Measurements from ENCODE around the gene GALNT14.
"Not testable (repeated sequence)": the region's sequence is repeated elsewhere in the genome, so short reads cannot be mapped to it uniquely, and the experiment has no call there.

The GALNT14 gene

DNA sequence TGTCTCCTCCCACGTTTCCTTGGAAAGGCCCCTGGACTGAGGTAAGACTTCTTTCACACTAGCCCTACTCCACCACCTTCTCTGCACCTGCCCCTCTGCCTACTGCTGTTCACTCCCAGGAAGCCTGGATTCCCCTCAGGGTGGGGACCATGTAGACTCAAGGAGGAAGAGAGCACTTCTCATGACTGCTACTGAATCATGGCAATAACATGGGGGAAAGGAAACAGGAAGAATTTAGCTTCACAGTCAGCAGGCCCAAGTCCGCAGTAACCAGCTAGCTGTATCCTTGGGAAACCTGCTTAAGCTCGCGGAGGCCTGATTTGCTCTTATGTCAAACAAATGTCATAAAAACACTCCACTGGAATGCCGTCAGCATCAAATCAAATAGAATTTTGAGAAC lies 204.7 kb downstream of the GALNT14 start:
- no peak for DNase-seq

DNA sequence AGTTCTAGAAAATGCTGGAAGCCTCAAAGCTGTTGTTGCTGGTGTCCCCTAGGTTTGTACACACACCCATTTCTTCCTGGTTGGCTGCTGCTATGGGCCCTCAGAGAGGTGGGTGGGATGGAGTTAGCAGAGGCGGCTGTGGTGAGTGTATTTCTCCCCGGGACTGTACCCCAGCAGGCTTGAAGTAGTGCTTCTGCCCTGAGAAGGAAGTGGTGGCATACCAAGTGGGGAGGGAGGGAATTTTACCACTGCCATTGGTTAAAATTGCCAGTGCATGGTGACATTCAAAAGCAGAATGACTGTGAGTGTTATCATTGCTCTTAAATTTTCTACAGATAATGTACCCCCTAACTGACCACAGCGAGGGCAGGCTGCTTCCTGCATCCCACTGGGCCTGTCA lies 205.4 kb downstream of the GALNT14 start:
- peak; percentile 12 for DNase-seq

DNA sequence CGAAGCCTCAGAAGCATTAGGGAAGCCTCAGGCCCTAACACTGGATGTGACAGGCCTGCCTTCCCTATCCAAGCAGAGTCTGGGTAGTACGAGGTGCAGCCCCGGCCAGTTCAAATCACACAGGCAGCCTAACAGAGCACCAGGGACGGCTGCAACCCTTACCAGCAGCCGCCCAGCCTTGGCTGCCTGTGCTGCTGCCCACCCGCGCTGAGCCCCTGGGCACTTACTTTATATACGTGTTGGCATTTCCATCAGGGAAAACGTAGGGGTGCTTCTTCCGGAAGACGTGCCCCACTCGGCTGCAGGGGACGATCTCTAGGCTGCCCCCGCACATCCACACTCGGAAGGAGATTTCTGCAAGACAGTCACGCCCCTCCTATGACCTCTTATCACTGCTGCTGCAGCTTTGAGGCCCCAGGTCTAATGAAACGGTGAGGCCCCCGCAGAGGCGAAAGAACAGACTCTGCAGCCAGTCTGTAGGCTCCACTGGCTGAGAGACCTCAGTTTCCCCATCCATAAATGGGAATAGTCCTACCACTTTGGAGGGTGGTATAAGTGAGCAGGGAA lies 206.3 kb downstream of the GALNT14 start:
- no peak for DNase-seq

DNA sequence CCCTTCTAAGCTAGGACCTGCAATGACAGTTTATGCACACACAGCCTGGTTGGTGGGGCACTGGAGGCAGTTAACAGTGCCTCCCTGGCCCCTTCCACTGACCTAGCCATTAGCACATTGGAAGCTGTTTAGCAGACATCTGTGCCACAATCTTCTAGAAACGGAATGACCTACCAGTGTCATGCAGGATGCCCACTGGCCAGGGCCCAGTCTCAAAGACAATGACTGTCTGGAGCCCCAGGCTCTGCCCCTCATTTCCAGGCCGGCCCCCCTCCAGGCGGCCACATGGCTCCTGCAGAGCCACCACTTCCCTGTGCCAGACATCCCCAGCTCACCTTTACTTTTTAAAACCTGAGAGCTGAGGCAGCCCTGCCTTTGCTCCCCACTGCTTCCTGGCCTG lies 207.5 kb downstream of the GALNT14 start:
- no peak for DNase-seq

DNA sequence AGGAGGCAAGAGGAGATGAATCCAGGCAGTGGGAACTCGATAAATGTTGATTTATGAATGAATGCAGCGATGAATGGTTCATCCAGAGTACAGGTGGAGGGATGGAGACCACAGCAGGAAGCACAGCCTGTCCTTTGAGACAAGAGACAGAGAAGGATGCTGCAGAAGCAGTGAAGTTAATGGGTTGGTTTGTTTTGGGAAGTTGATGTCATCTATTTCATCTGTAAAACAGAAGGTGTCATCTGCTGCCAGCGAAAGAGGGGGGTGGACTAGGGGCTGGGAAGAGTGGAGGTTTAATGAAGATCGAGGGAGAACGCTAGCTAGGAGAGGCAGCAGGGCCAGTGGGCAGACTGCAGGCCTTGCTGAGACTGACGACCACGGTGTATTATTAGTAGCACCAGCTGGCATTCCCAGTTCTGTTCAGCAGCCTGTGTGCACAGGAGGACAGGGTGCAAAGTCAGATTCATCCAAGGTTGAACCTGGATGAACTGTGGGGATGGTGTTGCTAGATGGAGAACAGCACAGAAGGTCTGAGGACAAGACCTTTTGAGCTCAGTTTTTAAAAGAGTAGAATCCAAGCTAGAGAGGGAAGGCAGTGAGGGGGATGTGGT lies 210.7 kb downstream of the GALNT14 start:
- no peak for DNase-seq

DNA sequence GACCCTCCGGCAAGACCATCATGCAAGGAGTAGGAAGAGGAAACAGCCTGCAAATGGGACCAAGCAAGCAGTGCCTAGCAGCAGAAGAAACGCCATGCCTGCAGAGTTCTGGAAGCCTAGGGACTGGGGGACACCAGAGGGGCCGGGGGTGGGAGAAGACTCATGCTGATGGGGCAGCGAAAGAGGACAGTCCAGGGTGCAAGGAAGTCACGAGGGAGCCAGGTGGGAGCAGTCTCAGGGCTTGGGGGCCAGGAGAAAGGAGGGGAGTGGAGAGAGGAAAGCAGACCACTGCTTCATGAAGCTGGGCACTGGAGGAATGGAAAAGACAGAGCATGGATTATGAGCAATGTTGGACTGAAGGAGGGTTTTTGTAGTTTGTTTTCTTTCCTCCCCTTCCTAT lies 211.6 kb downstream of the GALNT14 start:
- DNase-seq, result no peak

DNA sequence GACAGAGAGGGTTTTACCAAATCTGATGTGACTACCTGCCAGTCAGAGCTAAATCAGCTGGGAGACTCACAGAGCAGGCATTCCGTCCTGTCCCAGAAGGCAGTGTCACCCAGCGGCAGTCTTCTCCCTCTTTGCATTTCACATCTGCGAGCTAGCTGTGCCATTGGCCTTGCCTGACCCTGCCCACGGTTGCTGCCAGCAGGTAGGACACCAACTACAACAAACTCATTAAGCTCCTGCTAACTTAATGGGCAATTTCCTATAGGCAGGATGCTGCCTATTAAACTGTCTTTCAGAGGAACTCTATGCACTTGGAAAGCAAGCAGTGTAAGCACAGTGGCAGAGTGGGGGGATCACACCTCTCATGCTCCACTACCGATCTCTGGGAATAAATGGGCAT lies 214.6 kb downstream of the GALNT14 start:
- DNase-seq, result no peak

DNA sequence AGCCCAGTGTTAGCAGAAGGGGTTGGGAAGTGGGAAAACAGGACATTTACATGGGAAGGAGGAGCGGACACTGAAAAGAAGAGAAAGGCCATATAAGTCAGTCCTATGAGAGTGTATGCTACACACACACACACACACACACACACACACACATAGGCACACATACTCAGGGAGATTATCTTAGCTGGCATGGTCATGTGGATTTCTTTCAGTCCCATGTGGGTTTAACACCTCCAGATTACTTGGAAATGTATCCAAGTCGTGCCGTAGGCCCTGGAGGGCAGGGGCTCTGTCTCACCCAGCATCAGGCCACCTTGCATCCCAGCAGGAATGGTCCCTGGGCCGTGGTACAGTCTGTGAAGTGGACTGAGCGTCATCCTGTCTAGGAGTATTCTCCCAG lies 217.7 kb downstream of the GALNT14 start:
- DNase-seq, result no peak

DNA sequence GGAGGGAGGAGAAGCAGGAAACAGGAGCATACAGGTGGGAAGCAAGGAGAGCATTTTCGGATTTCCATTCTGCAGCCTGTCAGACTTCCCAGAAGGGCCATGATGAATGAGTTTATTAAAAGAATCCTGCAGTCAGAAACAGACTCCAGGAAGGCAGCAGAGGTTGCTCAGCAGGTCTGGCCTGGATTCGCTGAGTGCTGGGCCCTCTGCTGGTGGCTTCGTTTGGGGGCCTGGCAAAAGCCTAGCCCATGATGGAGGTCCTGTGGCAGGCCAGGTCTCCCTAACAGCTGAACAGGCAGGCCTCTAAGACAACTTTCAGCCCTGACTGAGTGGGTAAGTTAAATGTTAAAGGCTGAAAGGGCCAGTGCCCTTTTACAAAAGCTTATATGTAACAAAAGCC lies 222.8 kb downstream of the GALNT14 start:
- DNase-seq, result peak; percentile 18

DNA sequence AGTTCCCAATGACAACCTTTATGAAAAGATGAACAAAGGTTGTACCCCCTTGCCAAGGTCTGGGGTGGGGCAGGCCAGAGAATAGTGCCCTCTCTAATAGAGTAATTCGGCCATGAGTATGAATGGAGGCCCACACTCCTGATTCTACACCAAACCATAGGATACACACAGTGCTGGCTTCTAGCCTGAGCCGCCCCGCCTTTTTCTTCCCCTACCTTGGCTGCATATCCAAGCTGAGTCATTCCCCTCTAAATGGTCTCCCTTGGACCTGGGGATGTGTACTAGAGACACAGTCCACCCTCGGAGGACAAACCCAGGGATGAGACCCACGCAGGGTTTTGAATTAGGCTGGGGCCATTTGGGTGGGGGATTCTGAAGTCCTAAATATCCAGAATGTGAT lies 223.8 kb downstream of the GALNT14 start:
- DNase-seq, result no peak

DNA sequence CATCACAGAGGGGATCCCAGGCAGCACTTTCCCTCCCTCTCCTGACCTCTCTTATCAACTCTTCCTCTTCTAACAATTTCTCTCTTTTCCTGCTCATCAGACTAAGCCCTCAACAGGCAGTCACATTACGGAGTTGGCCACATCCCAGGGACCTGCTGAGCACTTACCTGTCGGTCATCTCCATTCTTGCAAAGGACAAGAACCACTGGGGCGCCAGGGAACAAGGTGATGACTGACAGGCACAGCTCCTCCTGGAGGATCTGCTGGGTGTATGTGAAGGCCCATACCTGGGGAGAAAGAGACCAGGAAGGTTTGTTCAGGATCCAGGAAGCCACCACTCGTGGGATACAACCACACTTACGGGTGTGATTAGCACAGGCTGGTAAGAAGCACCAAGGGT lies 226.2 kb downstream of the GALNT14 start:
- DNase-seq, result no peak

DNA sequence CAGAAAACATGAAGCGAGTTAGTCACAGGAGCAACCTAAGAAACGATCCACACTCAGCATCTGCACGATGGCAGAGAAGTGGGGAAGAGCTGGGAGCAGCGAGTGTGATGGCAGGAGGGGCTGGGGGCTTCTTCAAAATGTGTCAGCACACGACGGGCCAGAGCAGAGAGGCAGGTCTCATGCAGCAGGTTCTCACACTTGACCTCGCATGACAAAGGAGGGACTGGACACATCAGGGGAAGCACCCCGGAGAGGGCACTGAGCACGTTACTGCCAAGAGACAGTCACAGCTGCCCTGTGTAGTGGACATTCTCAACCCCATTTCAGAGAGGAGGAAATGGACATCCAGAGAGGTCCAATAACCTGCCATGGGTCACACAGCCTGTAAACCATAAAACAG lies 226.9 kb downstream of the GALNT14 start:
- DNase-seq, result no peak

DNA sequence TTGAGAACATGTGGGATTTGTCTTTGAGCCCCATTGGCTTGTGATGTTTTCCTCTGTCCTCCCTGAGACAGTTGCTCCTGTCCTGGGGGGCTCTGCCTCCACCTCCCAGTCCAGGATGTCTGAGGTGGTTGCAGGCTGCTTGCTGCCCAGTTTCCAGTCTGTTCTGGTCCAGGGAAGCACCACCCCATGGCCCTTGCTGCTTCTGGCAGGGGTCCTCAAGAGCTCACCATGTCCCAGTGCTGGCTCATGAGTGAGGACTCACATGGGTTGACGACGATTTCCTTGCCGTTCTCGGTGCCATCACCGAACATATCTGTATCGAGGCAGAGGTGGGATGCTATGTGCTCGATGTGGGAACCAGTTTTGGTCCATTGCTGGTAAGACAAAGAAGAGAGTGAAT lies 227.6 kb downstream of the GALNT14 start:
- DNase-seq, result no peak

DNA sequence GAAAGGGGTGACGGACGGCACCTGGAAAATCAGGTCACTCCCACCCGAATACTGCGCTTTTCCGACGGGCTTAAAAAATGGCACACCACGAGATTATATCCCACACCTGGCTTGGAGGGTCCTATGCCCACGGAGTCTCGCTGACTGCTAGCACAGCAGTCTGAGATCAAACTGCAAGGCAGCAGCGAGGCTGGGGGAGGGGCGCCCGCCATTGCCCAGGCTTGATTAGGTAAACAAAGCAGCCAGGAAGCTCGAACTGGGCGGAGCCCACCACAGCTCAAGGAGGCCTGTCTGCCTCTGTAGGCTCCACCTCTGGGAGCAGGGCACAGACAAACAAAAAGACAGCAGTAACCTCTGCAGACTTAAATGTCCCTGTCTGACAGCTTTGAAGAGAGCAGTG lies 233.8 kb downstream of the GALNT14 start:
- DNase-seq, result not testable (repeated sequence)

DNA sequence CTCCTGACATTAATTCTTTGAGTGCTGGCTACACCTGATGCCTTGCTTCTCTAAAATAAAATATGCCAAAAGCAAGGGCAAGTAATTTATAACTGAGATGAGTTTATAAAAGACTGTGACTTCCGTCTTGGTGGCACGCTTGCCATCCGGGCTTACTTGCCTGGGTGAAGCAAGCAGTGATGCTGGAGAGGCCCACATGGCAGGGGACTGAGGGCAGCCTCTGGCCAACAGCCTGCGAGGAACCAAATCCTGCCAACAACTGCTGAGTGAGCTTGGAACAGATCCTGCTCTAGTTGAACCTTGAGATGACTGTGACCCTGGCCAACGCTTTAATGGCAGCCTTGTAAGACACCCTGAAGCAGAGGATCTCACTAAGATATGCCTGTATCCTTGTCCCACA lies 234.9 kb downstream of the GALNT14 start:
- DNase-seq, result no peak

DNA sequence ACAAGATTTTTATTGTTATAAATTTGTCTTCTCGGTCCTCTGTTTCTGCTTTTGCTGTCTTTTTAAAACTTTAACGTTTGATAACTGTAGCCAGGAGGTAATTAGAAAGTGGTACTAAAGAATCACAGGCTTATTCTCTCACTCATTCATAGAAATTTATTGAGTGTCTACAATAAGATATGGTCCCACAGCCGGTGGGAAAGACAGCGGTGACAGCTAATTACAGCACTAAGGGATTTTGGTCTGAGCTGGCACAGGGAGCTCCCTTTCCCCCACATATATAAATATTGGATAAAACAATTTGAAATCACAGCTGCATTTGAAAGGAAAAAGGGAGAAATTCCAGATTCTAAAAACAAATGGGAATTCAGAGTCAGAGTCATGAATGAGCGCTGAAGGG lies 237.9 kb downstream of the GALNT14 start:
- no peak for DNase-seq

DNA sequence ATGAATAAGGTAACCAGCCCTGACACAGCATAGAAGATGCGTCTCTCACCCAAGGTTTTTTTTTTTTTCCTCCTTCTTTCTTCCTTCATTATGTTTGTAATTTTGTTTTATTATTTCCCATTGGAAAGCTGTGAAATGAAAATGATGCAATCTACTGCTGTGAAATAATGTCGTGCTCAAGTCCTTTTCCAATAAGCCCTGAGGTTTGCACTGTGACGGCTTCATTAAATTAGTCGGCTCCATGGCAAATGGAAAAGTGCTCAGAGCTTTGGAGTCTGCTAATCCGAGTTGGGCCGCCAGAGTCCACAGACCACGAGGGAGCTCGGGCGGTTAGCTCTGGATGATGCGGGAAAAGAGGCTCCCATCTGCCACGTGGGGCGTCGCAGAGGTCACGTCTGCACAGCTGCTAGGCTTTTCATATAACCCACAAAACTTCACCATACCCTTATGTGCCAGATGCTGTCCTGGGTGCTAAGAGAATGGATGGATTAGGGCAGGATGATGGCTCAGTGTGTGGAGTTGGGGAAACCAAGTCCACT lies 238.7 kb downstream of the GALNT14 start:
- no peak for DNase-seq

DNA sequence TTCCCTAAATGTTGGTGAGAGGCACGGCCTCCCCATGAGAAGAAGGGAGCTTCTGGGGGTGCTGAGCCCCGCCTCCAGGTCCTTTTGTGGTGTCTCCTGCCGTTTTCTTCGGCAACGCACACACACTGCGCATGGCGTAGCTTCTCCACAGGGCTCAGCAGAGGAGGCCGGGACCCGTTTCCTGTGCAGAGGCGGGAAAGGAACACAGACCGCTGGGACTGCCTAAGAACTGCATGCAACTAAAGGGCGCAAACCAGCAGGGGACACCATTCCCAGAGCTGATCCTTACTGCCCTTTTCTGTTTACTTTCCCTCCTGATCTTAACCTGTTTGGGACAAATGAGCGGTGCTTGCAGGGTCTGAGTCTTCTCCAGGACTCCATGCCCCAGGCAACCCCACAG lies 240.7 kb downstream of the GALNT14 start:
- no peak for DNase-seq

DNA sequence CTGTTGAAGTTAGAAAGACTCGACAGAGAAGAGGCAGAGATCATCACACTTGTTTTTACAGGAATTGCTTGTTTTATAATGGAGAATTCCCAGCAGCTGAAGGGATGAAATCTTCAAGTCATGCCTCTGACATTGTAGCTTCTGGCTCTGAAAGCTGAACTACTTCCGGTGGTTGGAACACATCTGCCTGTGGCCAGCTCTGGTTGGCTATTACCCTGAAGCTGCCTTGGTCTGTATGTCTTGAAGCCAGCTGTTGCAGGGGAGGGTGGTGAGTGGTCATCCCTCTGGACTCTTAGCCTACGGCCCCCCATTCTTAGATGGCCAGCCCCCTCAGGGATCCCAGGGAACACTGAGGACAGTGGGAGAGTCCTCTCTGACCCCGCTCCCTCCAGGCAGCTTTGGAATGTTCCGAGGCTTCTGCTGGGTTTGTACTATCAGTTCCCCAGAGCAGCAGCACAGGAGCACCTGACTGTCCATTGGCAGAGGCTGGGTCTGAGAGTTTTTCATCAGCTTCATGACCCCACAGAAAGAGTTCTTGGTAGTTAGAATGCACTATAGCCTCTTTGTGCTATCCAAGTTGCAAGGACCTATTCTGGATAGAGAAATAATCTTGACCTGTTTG lies 243.6 kb downstream of the GALNT14 start:
- no peak for DNase-seq

DNA sequence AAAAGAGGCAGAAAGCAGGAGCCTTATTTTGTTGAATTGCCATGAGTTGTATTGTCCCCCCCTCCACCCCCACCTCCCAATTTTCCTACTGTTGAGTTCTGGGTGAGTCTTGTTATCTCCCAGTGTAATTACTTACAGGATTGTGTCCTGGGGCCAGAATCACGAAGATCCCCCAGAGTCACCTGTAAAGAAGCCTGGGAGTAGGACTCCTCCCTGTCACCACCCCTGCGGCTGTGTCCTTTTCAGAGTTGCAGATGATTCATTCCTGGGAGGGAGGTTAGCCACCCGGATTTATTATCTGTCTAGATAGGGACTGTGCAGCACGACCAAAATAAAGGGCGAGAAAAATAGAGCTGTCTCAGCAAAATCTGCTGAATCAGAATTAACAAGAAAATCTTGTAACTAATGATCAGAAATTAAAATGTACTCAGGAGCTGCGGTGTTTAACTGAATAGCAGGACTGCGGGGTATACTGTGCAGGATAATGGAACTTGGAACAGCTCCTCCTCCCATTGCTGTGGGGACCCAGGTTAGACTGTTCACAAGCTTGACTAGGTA lies 249.3 kb downstream of the GALNT14 start:
- DNase-seq, result no peak

DNA sequence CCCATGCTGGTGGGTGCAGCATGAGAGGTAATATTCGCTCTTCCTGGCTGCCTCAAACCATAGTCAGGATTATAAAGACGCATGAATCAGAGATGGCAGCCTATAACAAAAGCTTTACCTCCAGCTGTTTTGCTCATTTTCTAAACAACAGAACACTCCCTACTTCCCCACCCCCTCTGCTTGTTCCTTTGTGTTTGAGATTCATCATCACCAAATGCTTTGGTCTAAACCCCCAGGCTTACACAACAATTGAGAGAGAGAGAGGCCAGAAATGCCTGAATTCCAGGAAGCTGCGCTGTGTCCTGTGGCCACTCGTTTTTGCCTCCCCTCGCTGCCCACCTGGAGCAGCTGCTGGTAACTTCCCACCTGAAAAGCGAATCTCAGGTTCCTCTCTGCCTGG lies 252.2 kb downstream of the GALNT14 start:
- no peak for DNase-seq

DNA sequence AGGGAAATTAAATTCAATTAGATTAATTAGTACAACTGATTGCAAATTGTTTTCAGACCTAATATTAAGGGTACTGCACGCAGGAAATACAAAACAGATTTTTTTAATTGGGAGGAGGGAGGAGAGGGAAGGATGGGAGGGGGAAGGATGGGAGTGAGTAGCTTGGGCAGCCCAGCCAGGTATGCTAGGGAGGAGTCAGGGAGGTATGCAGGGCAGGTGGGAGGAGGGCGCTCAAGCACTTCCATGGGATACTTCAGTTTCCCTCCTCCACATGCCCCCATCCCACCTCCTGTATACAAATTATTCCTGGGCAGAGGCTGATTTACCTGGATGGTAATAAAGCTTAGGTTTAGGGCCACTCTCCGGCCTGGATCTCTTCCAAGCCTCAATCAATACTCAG lies 254.4 kb downstream of the GALNT14 start:
- no peak for DNase-seq

DNA sequence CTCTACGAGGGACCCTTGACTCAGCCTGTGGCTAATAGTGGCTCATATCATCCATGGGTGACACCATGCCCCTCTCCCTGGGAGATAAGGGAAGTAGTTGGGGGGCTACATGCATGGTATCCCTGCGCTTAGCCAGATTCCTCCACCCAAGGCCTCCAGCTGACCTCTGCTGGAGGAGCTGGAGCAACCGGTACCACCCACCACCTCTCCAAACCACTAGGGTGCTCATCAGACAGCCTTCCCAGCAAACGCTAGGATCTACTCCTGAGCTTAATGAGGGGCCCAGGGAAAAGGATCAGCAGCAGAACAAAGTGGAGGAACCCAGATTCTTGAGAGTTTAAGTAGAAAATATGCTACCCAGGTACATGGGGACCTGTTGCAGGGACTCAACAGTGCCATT lies 255.1 kb downstream of the GALNT14 start:
- no peak for DNase-seq

DNA sequence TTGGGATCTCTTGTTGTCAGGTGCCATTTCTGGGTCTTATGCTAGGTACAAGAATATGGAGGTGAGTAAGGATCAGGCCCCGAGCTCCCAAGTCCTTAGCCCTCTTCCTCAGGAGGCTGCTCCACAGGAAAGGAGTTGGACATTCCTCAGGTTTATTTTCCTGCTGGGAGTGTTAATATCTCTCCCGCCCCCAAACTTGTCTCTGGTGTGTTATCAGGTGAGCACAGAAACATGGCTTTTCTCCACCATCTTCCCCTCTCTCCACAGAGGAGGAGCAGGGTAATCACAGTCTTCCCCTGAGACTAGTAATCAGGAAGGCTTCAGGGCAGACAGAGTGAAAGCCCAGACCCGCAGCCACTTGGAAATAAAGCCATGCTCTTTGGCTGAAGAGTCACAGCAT lies 257.7 kb downstream of the GALNT14 start:
- DNase-seq, result no peak
